Urinary bladder (tissue), 4 donors: ENCODE measurements around the gene TRABD. TPM values are rescaled to one million over a fixed set of nuclear protein-coding genes. Genes with fewer than 3 reads are reported as not detected.

Experiments used
- DNase-seq: peaks from one replicate; pipeline ENCODE4 v3.0.0-alpha.2; 2015; ENCODE audit errors: extremely low spot score
- H3K27ac ChIP-seq: one replicate; pipeline ENCODE4 v1.5.1; 2013; ENCODE audit warnings: low read depth, mild to moderate bottlenecking, moderate library complexity
- H3K36me3 ChIP-seq: one replicate; pipeline ENCODE4 v1.6.1; 2013; ENCODE audit warnings: mild to moderate bottlenecking, moderate library complexity; ENCODE audit not compliant: insufficient read depth
- H3K4me1 ChIP-seq: one replicate; pipeline ENCODE4 v1.6.1; 2013; ENCODE audit warnings: mild to moderate bottlenecking, moderate library complexity; ENCODE audit not compliant: insufficient read depth
- H3K4me3 ChIP-seq: one replicate; pipeline ENCODE4 v1.5.1; 2013; ENCODE audit warnings: low read depth, low read length
- WGBS: extraction: QIAGEN DNeasy Blood & Tissue Kit; methylation state at CpG from one replicate; pipeline ENCODE4 v1.1.7; 2013; 5-methylcytosine and 5-hydroxymethylcytosine counted together
- polyA plus RNA-seq: library from polyadenylated mRNA; stranded (reverse); fragments of 200-250 nt; gene quantifications from one replicate; pipeline ENCODE4 v1.2.3, GENCODE V29; 2013
- total RNA-seq: library from RNA; depleted of rRNA; stranded (reverse); fragments of >200 nt; gene quantifications from one replicate; pipeline ENCODE4 v1.2.3, GENCODE V29; 2014
- donor health status: healthy with polysubstance abuse.
- donor health status: healthy.

TRABD gene
- total and polyA plus RNA-seq, 2 donors: 7.7 to 36.4 TPM

DNA sequence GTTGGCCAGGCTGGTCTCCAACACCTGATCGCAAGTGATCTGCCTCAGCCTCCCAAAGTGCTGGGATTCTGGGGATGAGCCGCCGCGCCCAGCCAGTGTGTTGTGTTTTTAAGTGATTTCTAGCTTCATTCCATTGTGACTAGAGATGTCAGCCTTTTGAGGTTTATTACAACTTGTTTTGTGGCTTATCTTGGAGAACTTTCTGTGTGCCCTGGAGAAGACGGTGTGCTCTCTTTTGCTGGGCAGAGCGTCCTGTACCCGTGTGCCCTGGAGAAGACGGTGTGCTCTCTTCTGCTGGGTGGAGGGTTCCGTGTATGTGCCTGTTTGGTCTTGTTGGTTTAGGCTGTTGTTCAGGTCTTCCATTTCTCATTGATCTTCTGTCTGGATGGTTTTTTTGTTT lies 27.6 kb downstream of the TRABD start:
- no peak for DNase-seq
- Histone ChIP-seq H3K27ac (no peak overlapping the region), H3K36me3 (peaks cover 5% of the 10 kb centered on the region), H3K4me1 (no peaks in the 10 kb centered on the region), H3K4me3 (no peak overlapping the region)
- 97% methylated on average over 9 of the region's 9 CpGs for WGBS

DNA sequence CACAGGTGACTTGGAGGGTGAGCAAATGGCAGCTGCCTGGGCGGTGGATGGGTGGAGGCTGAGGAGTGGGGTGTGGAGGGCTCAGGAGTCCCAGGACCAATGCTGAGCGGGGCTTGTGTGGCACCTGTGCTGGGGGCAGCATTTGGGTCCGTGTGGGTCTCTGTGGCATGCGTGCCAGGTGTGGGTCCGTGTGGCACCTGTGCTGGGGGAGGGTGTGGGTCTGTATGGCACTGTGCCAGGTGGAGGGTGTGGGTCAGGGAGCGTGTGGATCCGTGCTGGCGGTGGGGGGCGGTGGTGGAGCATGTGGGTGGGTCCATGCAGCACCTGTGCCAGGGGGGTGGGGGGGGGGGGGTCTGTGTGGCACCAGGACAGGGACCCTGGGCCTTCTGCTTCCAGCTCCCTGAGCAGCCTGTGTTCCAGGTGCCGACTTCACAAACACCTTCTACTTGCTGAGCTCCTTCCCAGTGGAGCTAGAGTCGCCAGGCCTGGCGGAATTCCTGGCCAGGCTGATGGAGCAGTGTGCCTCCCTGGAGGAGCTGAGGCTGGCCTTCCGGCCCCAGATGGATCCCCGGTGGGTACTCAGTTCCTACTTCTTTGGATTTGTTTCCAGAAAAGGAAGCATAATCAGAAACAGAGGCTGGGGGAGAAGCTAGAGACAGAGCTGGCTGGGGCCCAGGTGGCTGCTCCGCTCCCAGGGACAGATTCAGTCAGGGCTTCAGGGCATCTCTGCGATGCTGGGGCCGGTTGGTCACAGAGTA lies 29.8 kb downstream of the TRABD start:
- no peak for DNase-seq
- Histone ChIP-seq H3K36me3 (peaks cover 5% of the 10 kb centered on the region), H3K27ac (no peak overlapping the region), H3K4me3 (no peak overlapping the region), H3K4me1 (no peaks in the 10 kb centered on the region)
- WGBS: 74% methylated on average over 17 of the region's 17 CpGs

DNA sequence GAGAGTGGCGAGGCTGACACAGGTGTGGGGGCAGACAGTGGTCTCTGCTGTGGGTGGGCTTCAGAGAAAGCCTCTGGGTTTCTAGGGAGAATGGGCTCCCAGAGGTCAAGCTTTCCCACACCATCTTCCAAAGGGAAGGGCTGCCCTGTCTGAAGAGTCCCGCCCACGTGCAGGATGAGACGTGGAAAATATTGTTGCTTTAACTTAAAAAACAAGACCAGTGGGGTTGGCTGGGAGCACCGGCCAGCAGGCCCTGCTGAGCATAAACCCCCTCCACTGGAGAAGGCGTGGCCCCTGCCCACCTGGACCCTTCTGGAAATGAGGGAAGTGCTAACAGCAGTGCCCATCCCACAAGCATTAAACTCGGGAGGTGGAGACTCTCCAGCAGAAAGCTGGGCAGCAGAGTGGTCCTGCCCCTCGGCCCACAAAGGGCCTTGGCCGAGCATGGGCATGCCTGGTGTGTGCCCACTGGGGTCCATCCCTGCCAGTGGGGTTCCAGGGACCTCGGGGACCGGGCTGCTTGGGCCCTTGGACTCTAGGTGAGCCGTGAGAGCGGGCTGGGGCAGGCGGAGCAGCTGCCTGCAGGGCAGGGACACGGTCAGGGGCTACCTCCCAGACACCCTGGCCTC lies 30.5 kb downstream of the TRABD start:
- Histone ChIP-seq H3K36me3 (peaks cover 5% of the 10 kb centered on the region), H3K4me3 (no peak overlapping the region), H3K4me1 (no peaks in the 10 kb centered on the region), H3K27ac (no peak overlapping the region)
- WGBS: 81% methylated on average over 15 of the region's 15 CpGs
- DNase-seq: no peak

DNA sequence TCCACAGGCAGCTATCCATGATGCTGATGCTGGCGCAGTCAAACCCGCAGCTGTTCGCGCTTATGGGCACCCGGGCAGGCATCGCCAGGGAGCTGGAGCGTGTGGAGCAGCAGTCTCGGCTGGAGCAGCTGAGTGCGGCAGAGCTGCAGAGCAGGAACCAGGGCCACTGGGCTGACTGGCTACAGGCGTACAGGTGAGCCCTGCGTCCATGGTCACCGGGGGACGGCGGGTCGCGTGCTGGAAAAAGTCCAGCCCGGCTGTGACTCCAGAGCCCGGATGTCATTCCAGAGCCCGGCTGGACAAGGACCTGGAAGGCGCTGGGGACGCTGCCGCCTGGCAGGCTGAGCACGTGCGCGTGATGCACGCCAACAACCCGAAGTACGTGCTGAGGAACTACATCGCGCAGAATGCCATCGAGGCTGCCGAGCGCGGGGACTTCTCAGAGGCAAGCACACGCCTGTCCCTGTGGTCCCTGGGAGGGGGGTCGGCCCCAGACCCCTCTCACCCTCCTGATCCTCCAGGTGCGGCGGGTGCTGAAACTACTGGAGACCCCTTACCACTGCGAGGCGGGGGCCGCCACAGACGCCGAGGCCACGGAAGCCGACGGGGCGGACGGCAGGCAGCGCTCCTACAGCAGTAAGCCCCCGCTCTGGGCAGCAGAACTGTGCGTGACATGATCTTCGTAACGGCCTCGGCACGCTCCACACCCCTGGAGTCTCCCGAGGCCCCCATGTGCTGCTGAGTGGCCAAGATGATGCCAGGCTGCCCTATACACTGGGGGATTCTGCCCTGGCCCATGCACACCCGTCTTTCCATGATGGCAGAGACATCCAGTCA lies 31.2 kb downstream of the TRABD start:
- Histone ChIP-seq H3K4me3 (no peak overlapping the region), H3K36me3 (peaks cover 5% of the 10 kb centered on the region), H3K27ac (no peak overlapping the region), H3K4me1 (no peaks in the 10 kb centered on the region)
- 93% methylated on average over 57 of the region's 57 CpGs for WGBS
- no peak for DNase-seq

DNA sequence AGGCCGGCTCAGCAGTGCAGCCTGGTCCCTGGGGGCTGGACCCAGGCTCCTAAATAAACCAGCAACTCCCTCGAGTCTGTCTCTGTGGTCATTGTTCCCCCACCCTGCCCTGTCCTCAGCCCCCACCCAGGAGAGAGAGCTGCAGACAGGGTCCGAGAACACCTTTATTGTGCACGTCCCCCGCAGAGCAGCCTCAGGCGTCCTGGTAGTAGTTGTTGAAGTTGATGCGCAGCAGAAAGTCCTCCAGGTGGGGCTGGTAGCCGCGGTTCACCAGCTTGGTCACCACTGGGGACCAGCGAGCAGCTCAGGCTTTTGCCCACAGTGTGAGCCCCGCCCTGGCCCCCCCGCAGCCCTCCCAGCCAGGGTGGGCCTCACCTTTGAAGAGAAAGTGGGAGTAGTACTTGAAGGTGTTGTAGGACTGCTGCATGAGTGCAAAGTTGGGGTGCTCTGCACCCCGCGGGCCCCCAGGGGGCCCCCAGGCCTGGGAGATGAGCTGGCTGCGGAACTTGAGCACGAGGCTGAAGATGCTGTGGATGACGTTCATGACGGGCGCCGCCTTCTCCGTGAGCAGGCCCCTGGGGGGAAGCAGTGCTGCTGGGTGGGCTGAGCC lies 31.9 kb downstream of the TRABD start:
- no peak for DNase-seq
- Histone ChIP-seq H3K27ac (no peak overlapping the region), H3K4me3 (no peak overlapping the region), H3K36me3 (peaks cover 5% of the 10 kb centered on the region), H3K4me1 (no peaks in the 10 kb centered on the region)
- 89% methylated on average over 21 of the region's 21 CpGs for WGBS

DNA sequence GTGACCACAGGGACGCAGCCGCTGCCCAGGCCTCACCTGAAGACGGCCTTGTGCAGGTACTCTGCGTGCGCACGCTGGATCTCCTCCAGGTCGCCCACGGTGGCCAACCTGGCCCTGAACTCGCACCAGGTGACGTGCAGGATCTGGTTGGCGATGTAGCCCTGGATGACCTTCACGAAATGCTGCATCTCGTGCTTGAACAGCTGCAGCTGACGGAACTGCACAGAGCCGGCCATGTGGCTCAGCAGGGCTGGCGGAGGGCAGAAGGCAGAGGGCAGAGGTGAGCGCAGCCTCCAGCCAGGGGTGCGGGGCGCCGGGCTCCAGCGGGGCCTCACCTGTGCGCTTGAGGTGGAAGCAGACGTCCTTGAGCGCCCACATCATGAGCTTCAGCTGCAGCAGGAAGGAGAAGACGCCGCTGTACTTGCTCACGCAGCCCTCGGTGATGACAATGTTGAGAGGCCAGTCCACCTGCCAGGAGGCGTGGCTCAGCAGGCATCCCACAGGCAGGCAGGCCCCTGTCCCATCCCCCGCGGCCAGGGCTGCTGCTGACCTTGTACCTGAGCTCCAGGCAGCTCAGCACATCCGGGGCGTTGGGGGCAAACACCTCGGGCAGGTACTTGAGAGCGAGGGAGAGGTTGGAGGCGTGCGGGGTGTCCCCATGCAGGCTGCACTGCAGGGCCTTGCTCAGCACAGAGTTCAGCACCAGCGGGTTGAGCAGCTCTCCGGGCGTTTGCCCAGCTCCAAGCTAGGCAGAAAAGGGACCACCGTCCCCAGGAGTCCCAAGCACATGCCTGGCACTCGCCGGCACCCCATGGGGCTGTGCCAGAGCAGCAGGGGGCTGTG lies 32.7 kb downstream of the TRABD start:
- DNase-seq: no peak
- 88% methylated on average over 43 of the region's 43 CpGs for WGBS
- no peaks in the 10 kb centered on the region for H3K4me1 ChIP-seq
- H3K36me3 ChIP-seq: peaks cover 8% of the 10 kb centered on the region
- H3K4me3 ChIP-seq: no peak overlapping the region
- H3K27ac ChIP-seq: no peak overlapping the region

DNA sequence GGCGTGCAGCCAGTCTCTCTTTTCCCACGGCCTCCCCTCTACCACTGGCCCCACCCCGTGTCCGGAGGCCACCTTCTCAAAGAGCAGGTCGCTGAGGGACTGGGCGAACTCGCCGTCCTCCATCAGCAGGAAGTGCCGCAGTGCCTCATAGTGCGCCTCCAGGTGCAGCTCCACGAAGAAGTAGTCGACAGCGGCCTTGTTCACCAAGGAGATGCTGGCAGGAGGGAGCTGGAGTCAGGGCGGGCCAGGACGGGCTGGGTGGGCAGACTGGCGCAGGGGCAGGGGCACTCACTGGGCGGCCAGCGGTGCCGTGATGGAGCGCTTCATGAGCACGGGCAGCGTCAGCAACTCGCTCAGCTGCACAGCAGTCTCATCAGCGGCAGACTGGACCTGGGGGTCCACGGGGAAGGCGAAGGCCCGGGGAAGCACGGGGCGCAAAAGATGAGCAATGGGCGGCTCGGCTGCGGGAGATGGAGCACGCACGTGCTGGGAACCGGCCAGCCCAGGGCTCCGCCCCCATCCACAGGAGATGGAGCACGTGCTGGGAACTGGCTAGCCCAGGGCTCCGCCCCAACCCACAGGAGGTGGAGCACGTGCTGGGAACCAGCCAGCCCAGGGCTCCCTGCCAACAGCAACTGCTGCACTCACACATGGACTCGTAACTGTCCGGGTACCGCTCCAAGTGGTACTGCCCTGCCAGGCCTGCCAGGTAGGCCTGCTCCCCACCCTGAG lies 33.4 kb downstream of the TRABD start:
- H3K4me1 ChIP-seq: no peaks in the 10 kb centered on the region
- 69% methylated on average over 42 of the region's 42 CpGs for WGBS
- H3K4me3 ChIP-seq: no peak overlapping the region
- peaks cover 8% of the 10 kb centered on the region for H3K36me3 ChIP-seq
- H3K27ac ChIP-seq: no peak overlapping the region
- peak; percentile 10 for DNase-seq

DNA sequence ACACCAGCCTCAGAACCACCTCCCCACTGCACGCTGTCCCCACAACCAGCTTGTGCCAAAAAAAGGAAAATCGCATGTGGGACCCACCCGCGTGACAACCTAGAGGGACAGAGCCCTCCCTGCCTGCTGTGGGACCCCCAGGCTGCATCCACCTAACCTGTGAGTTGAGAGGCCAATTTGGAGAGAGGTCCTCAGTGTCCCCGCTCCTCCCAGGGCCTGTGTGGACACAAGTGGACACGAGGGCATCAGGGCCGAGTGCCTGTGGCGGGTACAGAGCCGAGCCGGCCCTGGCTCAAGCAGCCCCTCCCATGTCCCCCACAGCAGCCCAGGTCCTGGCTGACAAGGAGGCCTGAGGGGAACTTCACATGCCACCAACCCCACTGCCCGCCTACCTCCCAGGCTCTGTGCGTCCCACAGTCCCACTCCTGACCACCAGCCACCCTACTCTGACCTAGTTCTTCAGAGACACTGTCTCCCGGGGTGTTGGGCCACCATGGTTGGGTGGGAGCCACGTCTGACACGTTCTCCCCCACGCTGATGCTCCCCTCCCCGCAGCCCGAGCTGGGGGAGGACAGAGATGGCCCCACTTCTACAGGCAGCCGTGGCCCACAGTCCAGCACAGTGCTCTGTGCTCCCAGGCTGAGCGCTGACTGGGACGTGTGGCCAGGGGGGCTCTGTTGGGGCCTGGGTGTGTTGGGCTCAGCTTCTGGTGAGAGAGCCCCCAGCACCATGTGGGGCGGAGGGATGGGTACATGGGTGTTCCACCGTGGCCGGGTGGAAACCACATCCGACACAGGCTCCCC lies 34.3 kb downstream of the TRABD start:
- H3K4me3 ChIP-seq: no peak overlapping the region
- no peak for DNase-seq
- H3K36me3 ChIP-seq: peaks cover 8% of the 10 kb centered on the region
- H3K4me1 ChIP-seq: no peaks in the 10 kb centered on the region
- no peak overlapping the region for H3K27ac ChIP-seq
- WGBS: 83% methylated on average over 25 of the region's 25 CpGs

DNA sequence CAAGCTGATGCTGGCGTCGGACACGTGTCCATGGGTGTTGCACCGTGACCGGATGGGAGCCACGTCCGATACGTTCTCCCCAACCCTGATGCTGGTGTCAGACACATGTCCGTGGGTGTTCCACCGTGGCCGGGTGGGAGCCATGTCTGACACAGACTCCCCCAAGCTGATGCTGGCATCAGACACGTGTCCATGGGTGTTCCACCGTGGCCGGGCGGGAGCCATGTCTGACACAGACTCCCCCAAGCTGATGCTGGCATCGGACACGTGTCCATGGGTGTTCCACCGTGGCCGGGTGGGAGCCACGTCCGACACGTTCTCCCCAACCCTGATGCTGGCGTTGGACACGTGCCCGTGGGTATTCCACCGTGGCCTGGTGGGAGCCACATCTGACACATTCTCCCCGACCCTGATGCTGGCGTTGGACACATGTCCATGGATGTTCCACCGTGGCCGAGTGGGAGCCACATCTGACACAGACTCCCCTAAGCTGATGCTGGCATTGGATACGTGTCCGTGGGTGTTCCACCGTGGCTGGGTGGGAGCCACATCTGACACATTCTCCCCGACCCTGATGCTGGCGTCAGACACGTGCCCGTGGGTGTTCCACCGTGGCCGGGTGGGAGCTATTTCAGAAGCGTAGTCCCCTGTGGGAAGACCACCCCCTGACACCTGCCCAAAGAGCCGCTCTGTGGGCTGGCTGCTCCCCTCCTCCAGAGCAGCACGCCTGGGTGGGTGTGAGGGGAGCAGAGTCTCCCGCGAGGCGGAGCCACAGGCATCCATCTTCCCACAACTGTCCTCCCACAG lies 35.1 kb downstream of the TRABD start:
- Histone ChIP-seq H3K4me1 (no peaks in the 10 kb centered on the region), H3K27ac (no peak overlapping the region), H3K4me3 (no peak overlapping the region), H3K36me3 (peaks cover 8% of the 10 kb centered on the region)
- WGBS: 94% methylated on average over 45 of the region's 45 CpGs
- no peak for DNase-seq

DNA sequence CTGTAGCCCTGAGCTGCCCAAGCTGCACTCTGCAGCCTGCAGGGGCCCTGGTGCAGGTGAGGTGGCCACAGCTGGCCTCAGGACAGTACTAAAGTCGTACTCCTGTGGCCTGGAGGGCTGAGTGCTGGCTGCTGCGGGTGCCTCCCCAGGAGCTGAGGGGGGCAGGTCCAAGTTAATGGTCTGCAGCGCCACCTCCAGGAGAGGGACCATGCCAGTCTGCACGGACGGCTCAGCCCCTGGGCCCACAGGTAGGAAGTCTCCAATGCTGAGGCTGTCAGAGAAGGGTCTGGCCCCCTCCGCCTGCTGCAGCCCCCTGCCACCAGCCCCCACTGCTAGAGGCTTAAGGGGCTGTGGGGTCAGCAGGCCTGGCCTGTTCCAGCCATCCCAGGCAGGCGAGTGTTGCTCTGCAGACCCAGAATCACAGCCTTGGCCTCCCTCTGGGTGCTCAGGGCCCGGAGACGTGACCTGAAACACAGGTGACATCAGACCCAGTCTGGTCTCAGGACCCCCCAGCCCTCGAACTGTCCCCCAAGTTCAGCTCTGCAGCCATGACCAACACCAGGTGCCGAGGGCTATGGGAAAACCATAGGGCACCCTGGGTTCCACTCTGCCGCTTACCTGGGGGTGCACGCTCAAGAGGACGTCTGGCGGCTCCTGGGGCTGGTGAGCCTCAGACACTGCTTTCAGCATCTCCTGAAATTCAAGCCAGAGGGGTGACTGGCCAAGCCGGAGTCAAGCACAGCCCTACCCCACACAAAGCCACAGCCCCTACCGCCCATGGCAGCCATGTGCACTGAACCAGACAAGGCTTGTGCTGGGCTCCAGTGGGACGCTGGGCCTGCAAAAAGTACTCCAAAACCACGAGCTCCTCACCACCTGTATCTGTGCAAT lies 35.9 kb downstream of the TRABD start:
- peaks cover 11% of the 10 kb centered on the region for H3K36me3 ChIP-seq
- H3K27ac ChIP-seq: no peak overlapping the region
- DNase-seq: no peak
- no peak overlapping the region for H3K4me3 ChIP-seq
- H3K4me1 ChIP-seq: no peaks in the 10 kb centered on the region
- 93% methylated on average over 19 of the region's 19 CpGs for WGBS
